NT2/D1 (cell line): ENCODE data around the gene ROBO1.

Source experiments
- SUZ12 ChIP-seq: IDR thresholded peaks from 2 replicates; pipeline ENCODE4 v1.6.1; 2011; ENCODE audit not compliant: insufficient read length, insufficient read depth; ENCODE audit errors: extremely low read depth
- YY1 ChIP-seq: IDR thresholded peaks from 2 replicates; pipeline ENCODE4 v1.6.1; 2011; ENCODE audit not compliant: insufficient read length, insufficient read depth
- ZNF274 ChIP-seq: IDR thresholded peaks from 2 replicates; pipeline ENCODE4 v1.6.1; 2011; ENCODE audit warnings: mild to moderate bottlenecking, low read depth, low read length

DNA sequence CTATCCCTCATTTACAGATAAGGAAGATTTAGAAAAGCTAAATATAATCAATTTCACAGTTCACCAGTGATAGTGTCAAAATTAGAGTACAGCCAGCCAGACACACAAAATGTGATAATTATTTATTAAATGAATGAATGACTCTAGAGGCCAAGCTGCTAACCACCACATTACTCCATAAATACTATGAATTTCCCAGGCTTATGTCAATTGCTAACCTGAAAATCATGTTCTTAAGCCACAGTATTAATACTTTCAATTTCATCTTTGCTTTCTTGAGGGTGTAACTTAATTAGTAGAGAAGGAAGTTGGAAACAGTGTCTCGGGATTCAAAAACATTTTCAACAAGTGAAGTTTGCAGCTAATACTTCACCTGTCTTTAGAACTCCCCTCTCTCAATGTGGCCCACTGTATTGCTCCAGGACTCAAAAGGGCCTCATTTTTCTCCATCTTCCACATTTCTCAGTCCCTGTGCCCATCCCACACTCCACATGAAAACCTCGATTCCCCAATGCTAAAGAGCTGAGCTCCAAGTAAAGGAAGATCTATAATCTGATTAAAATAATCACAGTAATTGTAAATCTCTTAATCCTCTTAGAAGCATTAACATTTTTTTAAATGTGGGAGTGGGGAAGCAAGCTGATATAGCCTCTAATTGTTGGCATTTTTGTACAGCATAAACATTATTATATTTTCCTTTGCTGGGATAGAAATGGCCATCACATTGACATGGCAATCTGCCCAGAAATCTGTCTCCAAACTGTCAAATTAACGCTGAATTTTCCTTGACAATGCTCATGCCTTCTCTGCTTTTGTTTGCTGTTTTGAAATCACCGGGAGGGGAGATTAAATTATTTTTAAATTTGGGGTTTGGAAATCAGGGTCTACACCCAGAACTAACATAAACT lies 765.1 kb downstream of the ROBO1 start:
- TF ChIP-seq ZNF274, result no peak
- TF ChIP-seq YY1, result no peak
- no peak for TF ChIP-seq SUZ12
